Sigmoid colon (tissue), 3 donors: Measurements from ENCODE around the gene NXN.

Source experiments
- POLR2A ChIP-seq, 2 donors: fragments of 450-650 bp; IDR thresholded peaks; one replicate each; pipeline ENCODE4 v1.6.1; 2016; ENCODE audit warnings: antibody characterized with exemption in 2 of 2, mild to moderate bottlenecking in 2 of 2, moderate library complexity in 2 of 2
- TF ChIP-seq, protein P1 (sequence below), 4 experiments: fragments of 450-650 bp in 3 of 4; fragments of 200-600 bp in 1 of 4; IDR thresholded peaks; one replicate each; pipeline ENCODE4 v1.5.1; 2016 to 2019; ENCODE audit warnings: antibody characterized with exemption in 4 of 4, mild to moderate bottlenecking in 3 of 4, moderate library complexity in 2 of 4

DNA sequence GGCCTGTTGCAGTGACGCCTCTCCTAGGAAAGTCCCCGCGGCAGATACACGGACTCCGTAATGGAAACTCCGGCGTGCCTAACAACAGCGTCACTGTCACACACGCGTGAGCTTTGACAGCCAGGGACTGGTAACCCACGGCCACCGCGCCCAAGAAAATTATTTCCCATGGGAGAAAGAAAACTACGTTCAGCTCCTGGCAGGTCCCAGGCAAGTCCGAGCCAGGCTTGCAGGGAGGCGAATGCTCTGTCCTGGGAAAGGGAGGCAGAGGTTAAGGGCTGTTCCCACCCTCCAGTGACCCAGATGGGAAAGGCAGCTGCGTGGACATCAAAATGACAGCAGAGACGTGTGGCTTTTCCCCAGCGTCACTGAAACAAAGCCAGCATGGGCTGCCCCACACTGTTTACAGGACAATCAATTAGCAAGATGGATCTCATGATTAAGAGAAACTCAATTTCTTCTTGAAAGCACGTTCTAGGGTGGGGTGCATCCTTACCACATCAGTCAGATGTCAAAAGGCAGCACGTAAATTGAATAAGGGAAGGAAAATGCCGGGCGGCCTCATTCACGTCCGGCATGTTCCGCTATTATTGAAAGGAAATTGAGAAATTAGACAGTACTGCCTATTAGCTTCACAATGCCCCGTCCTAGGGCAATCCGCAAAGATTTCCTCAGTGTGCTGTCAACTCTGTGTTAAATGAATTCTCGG lies 82.5 kb downstream of the NXN start:
- TF ChIP-seq, protein P1, sequence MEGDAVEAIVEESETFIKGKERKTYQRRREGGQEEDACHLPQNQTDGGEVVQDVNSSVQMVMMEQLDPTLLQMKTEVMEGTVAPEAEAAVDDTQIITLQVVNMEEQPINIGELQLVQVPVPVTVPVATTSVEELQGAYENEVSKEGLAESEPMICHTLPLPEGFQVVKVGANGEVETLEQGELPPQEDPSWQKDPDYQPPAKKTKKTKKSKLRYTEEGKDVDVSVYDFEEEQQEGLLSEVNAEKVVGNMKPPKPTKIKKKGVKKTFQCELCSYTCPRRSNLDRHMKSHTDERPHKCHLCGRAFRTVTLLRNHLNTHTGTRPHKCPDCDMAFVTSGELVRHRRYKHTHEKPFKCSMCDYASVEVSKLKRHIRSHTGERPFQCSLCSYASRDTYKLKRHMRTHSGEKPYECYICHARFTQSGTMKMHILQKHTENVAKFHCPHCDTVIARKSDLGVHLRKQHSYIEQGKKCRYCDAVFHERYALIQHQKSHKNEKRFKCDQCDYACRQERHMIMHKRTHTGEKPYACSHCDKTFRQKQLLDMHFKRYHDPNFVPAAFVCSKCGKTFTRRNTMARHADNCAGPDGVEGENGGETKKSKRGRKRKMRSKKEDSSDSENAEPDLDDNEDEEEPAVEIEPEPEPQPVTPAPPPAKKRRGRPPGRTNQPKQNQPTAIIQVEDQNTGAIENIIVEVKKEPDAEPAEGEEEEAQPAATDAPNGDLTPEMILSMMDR (IDR thresholded peaks at IDR 0.05) = no peak
- TF ChIP-seq POLR2A (IDR thresholded peaks at IDR 0.05) = no peak
